GM12878 (cell line): ENCODE measurements around the gene USP11. TPM values are rescaled to one million over a fixed set of nuclear protein-coding genes. Genes with fewer than 3 reads are reported as not detected.
A peak's percentile ranks its signal among the peaks of the same experiment; 100 is the strongest.

Experiments used
- CBFB ChIP-seq: IDR thresholded peaks from 2 replicates; pipeline ENCODE4 v1.6.1; 2016; ENCODE audit warnings: antibody characterized with exemption, low read depth
- CBX5 ChIP-seq: sonication (generic); IDR thresholded peaks from 2 replicates; pipeline ENCODE4 v1.6.1; 2016; ENCODE audit warnings: low read depth, moderate library complexity, mild to moderate bottlenecking, inconsistent platforms
- CHD1 ChIP-seq: IDR thresholded peaks from 2 replicates; pipeline ENCODE4 v1.6.1; 2012; ENCODE audit warnings: low read depth, low read length, improper control_type of control experiment
- CREM ChIP-seq: IDR thresholded peaks from 2 replicates; pipeline ENCODE4 v1.6.1; 2014; ENCODE audit warnings: antibody characterized with exemption, low read depth
- CTCF ChIP-seq, 3 experiments: IDR thresholded peaks in 2 of 3; conservative IDR thresholded peaks in 1 of 3; 2 replicates each; pipeline ENCODE4 v1.5.1; 2011; ENCODE audit warnings: low read depth in 3 of 3, low read length in 3 of 3, mild to moderate bottlenecking in 3 of 3, control low read depth in 2 of 3, moderate library complexity in 2 of 3, inconsistent platforms in 1 of 3, mixed read lengths in 1 of 3; ENCODE audit not compliant: control insufficient read depth in 2 of 3, insufficient read depth in 1 of 3; ENCODE audit errors: extremely low read depth in 1 of 3
- GABPA ChIP-seq: IDR thresholded peaks from 2 replicates; pipeline ENCODE4 v1.6.1; 2014; ENCODE audit warnings: antibody characterized with exemption, low read depth, mild to moderate bottlenecking, inconsistent platforms
- HDAC2 ChIP-seq: fragments of 200-600 bp; sonication (generic); IDR thresholded peaks from 2 replicates; pipeline ENCODE4 v1.6.1; 2017
- HDAC6 ChIP-seq: fragments of 200-600 bp; sonication (generic); IDR thresholded peaks from one replicate; pipeline ENCODE4 v1.8.0; 2017; ENCODE audit warnings: antibody characterized with exemption; ENCODE audit not compliant: unreplicated experiment
- KAT2A ChIP-seq: conservative IDR thresholded peaks from 2 replicates; pipeline ENCODE4 v1.6.1; 2011; ENCODE audit warnings: low read depth, low read length; ENCODE audit not compliant: control insufficient read depth
- MTA3 ChIP-seq: IDR thresholded peaks from 2 replicates; pipeline ENCODE4 v1.6.1; 2012; ENCODE audit warnings: low read length, inconsistent platforms, borderline replicate concordance
- NKRF ChIP-seq: fragments of 450-650 bp; conservative IDR thresholded peaks from 2 replicates; pipeline ENCODE4 v1.6.1; 2017; ENCODE audit warnings: mild to moderate bottlenecking, moderate library complexity
- PML ChIP-seq: IDR thresholded peaks from 2 replicates; pipeline ENCODE4 v1.6.1; 2012; ENCODE audit warnings: low read length, inconsistent platforms
- SIX5 ChIP-seq: IDR thresholded peaks from 2 replicates; pipeline ENCODE4 v1.6.1; 2011; ENCODE audit warnings: mild to moderate bottlenecking, low read depth, low read length, moderate library complexity; ENCODE audit not compliant: severe bottlenecking
- SKIL ChIP-seq: fragments of 450-650 bp; IDR thresholded peaks from 2 replicates; pipeline ENCODE4 v1.6.1; 2017; ENCODE audit warnings: mild to moderate bottlenecking, low read depth, inconsistent platforms; ENCODE audit not compliant: poor library complexity, severe bottlenecking
- SUPT20H ChIP-seq: IDR thresholded peaks from 2 replicates; pipeline ENCODE4 v1.6.1; 2011; ENCODE audit warnings: low read depth, mild to moderate bottlenecking, low read length, moderate library complexity, borderline replicate concordance; ENCODE audit not compliant: control insufficient read depth
- TBL1XR1 ChIP-seq: IDR thresholded peaks from 2 replicates; pipeline ENCODE4 v1.6.1; 2012; ENCODE audit warnings: low read depth, low read length, improper control_type of control experiment
- ZBTB40 ChIP-seq: fragments of 450-650 bp; IDR thresholded peaks from 2 replicates; pipeline ENCODE4 v1.6.1; 2016; ENCODE audit warnings: mild to moderate bottlenecking, moderate library complexity, borderline replicate concordance
- polyA plus RNA-seq, 11 experiments: library from polyadenylated mRNA; depleted of rRNA in 4 of 11; unstranded in 6 of 11; stranded (reverse) in 5 of 11; fragments of >200 nt; fragmentation: Nextera tagmentation in 4 of 11; fragmentation: Illumina TruSeq in 1 of 11; extraction: Ambion mirVana in 4 of 11; extraction: Trizol in 1 of 11; gene quantifications; 1 replicate in 1 of 11; 2 replicates in 10 of 11; pipeline versions ENCODE4 v1.2.1 to v1.2.3, GENCODE V29; 2011 to 2016; ENCODE audit warnings: inconsistent platforms in 2 of 11, missing spikeins in 2 of 11, low read depth in 1 of 11
- total RNA-seq, 4 experiments: library from RNA; depleted of rRNA in 3 of 4; stranded (reverse); fragments of >200 nt in 3 of 4; fragmentation: Illumina TruSeq in 1 of 4; extraction: Trizol in 1 of 4; gene quantifications; 2 replicates each; pipeline versions ENCODE4 v1.2.1 to v1.2.3, GENCODE V29; 2013 to 2021

USP11 gene
- total and polyA plus RNA-seq, 10 of the 15 experiments (the other 5 are each of a cell fraction or from before 2014, with no cell fraction given) = 3.3 to 44.0 (median 20.9) TPM

GRCh38 chrX:47218280-47218919, 14.4 kb upstream of the USP11 start, which contains the start of gene CDK16 (continued):
- TF ChIP-seq ZBTB40 (no peak; the same call in 1 of the 2 replicates), SIX5 (peak; percentile 35), PML (peak; percentile 81), NKRF (0 out of 2 replicates have a peak, but pooled peaks have one; percentile 85), TBL1XR1 (0 out of 2 replicates have a peak, but pooled peaks have one; percentile 21), HDAC6 (no peak), CHD1 (peak; percentile 99), SUPT20H (no peak), KAT2A (no peak), HDAC2 (no peak), GABPA (no peak), CBX5 (no peak), SKIL (peak; percentile 91), CREM (no peak; the same call in 1 of the 2 replicates), CTCF (IDR thresholded peaks at IDR 0.05 in 2 of 3, conservative IDR thresholded peaks at IDR 0.05 in 1 of 3; ENCODE audit: control insufficient read depth in 2 of 3, extremely low read depth in 1 of 3, insufficient read depth in 1 of 3, low read depth in 3 of 3, low read length in 3 of 3) (no peak), MTA3 (no peak), CBFB (0 out of 2 replicates have a peak, but pooled peaks have one; percentile 10)
